Muscle layer of duodenum (tissue), 2 donors: ENCODE results near the gene LNPK.
"Not testable (repeated sequence)": the region's sequence is repeated elsewhere in the genome, so short reads cannot be mapped to it uniquely, and the experiment has no call there.

Experiments
- H3K27ac ChIP-seq: one replicate; pipeline ENCODE4 v1.7.0; 2013; ENCODE audit warnings: mild to moderate bottlenecking, low read length
- H3K27me3 ChIP-seq: one replicate; pipeline ENCODE4 v1.7.0; 2013; ENCODE audit warnings: low read depth, mild to moderate bottlenecking, control low read depth, low read length
- H3K36me3 ChIP-seq, 2 donors: one replicate each; pipeline ENCODE4 v1.7.0; 2013; ENCODE audit warnings: low read length in 2 of 2, control low read depth in 1 of 2, mild to moderate bottlenecking in 1 of 2; ENCODE audit not compliant: insufficient read depth in 2 of 2, control insufficient read depth in 1 of 2
- H3K4me1 ChIP-seq, 2 donors: one replicate each; pipeline ENCODE4 v1.7.0; 2013; ENCODE audit warnings: low read length in 2 of 2, mild to moderate bottlenecking in 2 of 2, control low read depth in 1 of 2, moderate library complexity in 1 of 2; ENCODE audit not compliant: insufficient read depth in 2 of 2, control insufficient read depth in 1 of 2
- H3K4me3 ChIP-seq, 2 donors: one replicate each; pipeline ENCODE4 v1.7.0; 2013; ENCODE audit warnings: low read length in 2 of 2, low read depth in 1 of 2, mild to moderate bottlenecking in 1 of 2
- H3K9me3 ChIP-seq, 2 donors: one replicate each; pipeline ENCODE4 v1.7.0; 2013; ENCODE audit warnings: low read length in 2 of 2, control low read depth in 1 of 2, mild to moderate bottlenecking in 1 of 2; ENCODE audit not compliant: control insufficient read depth in 1 of 2
- donor health status: healthy.

The LNPK gene

GRCh38 chr2:175935289-175936181 is 66.5 kb downstream of the LNPK start:
- Histone ChIP-seq H3K27me3 (no peaks in the 10 kb centered on the region), H3K27ac (no peak overlapping the region), H3K4me1 (no peaks in the 10 kb centered on the region), H3K36me3 (peaks cover 11 to 14% of the 10 kb centered on the region in 2 donors), H3K9me3 (no peaks in the 10 kb centered on the region), H3K4me3 (no peak overlapping the region)

- H3K4me1 ChIP-seq: no peaks in the 10 kb centered on the region
- H3K36me3 ChIP-seq: peaks cover 7 to 10% of the 10 kb centered on the region in 2 donors
- H3K9me3 ChIP-seq: no peaks in the 10 kb centered on the region
- H3K4me3 ChIP-seq: no peak overlapping the region
- no peak overlapping the region for H3K27ac ChIP-seq
- H3K27me3 ChIP-seq: no peaks in the 10 kb centered on the region
These were observed 69.4 kb downstream of the LNPK start for GRCh38 chr2:175932675-175933074.

DNA sequence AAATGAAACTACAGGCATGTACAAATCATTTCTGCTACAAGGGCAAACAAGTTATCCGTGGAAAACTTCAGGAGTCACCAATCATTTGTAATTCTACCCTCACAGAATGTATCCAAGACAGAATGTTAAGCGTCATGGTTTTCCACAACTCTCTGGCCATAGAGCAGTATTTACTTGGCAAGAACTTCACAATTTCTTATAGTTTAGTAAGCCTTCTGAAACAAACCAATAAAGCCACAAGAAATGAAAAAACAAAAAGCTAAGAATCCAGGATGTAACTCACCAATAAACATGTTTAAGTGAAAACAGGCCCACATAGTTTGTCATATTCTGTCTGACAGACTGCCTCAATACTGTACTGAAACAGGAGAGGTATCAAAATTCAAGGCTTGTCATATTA is 70.3 kb downstream of the LNPK start:
- no peaks in the 10 kb centered on the region for H3K9me3 ChIP-seq
- peaks cover 7 to 10% of the 10 kb centered on the region in 2 donors for H3K36me3 ChIP-seq
- H3K4me3 ChIP-seq: no peak overlapping the region
- no peaks in the 10 kb centered on the region for H3K4me1 ChIP-seq
- H3K27ac ChIP-seq: no peak overlapping the region
- H3K27me3 ChIP-seq: no peaks in the 10 kb centered on the region

DNA sequence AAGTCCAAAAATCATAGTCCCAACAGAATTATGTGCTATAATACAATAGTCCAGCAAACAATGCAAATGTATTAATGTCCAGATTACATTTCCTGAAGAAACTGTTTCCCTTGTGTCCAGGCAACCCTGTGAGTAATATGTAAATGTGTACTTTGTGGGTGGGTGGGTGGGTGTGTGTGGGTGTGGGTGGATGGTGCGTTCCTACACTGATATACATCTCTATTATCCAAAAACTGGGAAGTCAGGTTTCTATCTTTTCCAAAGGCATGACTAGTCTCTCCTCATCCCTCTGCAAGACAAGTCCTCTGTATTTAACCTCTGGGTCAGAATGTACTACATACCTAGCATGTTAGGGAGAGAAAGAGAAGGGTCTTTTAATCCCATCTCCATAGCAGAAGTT is 71.6 kb downstream of the LNPK start:
- Histone ChIP-seq H3K36me3 (peaks cover 3 to 16% of the 10 kb centered on the region in 2 donors), H3K9me3 (no peaks in the 10 kb centered on the region), H3K4me3 (no peak overlapping the region), H3K27me3 (no peaks in the 10 kb centered on the region), H3K4me1 (no peaks in the 10 kb centered on the region), H3K27ac (no peak overlapping the region)

- H3K4me3 ChIP-seq: no peak overlapping the region
- peaks cover 0 to 16% of the 10 kb centered on the region in 2 donors for H3K36me3 ChIP-seq
- H3K27me3 ChIP-seq: no peaks in the 10 kb centered on the region
- no peaks in the 10 kb centered on the region for H3K4me1 ChIP-seq
- no peak overlapping the region for H3K27ac ChIP-seq
- no peaks in the 10 kb centered on the region for H3K9me3 ChIP-seq
These were observed 72.2 kb downstream of the LNPK start for GRCh38 chr2:175929850-175930249.

GRCh38 chr2:175926272-175926671 is 75.8 kb downstream of the LNPK start:
- Histone ChIP-seq H3K36me3 (peaks cover 0 to 16% of the 10 kb centered on the region in 2 donors), H3K9me3 (no peaks in the 10 kb centered on the region), H3K4me1 (no peaks in the 10 kb centered on the region), H3K27me3 (no peaks in the 10 kb centered on the region), H3K4me3 (no peak overlapping the region), H3K27ac (no peak overlapping the region)

GRCh38 chr2:175922160-175922559 is 79.9 kb downstream of the LNPK start:
- Histone ChIP-seq H3K9me3 (no peaks in the 10 kb centered on the region), H3K27ac (no peak overlapping the region), H3K4me1 (no peaks in the 10 kb centered on the region), H3K36me3 (peaks cover 0 to 6% of the 10 kb centered on the region in 2 donors), H3K27me3 (no peaks in the 10 kb centered on the region), H3K4me3 (no peak overlapping the region)

GRCh38 chr2:175918935-175919334 is 83.1 kb downstream of the LNPK start:
- H3K36me3 ChIP-seq: no peaks in the 10 kb centered on the region
- H3K4me3 ChIP-seq: no peak overlapping the region
- H3K27me3 ChIP-seq: no peaks in the 10 kb centered on the region
- no peaks in the 10 kb centered on the region for H3K9me3 ChIP-seq
- H3K27ac ChIP-seq: no peak overlapping the region
- no peaks in the 10 kb centered on the region for H3K4me1 ChIP-seq

GRCh38 chr2:175914846-175915245 is 87.2 kb downstream of the LNPK start:
- Histone ChIP-seq H3K4me3 (no peak overlapping the region), H3K36me3 (no peaks in the 10 kb centered on the region), H3K27me3 (no peaks in the 10 kb centered on the region), H3K9me3 (no peaks in the 10 kb centered on the region), H3K4me1 (no peaks in the 10 kb centered on the region), H3K27ac (no peak overlapping the region)

DNA sequence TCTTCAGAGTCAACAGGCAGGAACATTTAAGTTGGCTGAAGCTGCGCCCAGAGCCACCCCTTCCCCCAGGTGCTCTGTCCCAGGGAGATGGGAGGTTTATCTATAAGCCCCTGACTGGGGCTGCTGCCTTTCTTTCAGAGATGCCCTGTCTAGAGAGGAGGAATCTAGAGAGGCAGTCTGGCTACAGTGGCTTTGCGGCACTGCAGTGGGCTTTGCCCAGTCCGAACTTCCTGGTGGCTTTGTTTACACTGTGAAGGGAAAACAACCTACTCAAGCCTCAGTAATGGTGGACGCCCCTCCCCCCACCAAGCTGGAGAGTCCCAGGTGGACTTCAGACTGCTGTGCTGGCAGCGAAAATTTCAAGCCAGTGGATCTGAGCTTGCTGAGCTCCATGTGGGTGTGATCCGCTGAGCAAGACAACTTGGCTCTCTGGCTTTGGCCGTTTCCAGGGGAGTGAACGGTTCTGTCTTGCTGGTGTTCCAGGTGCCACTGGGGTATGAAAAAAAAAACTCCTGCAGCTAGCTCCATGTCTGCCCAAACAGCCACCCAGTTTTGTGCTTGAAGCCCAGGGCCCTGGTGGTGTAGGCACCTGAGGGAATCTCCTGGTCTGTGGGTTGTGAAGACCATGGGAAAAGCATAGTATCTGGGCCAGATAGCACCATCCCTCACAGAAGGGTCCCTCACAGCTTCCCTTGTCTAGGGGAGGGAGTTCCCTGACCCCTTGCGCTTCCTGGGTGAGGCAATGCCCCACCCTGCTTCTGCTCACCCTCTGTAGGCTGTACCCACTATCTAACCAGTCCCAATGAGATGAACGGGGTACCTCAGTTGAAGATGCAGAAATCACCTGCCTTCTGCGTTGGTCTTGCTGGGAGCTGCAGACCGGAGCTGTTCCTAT is 88.0 kb downstream of the LNPK start:
- not testable (repeated sequence) for H3K27me3 ChIP-seq, H3K9me3 ChIP-seq, H3K36me3 ChIP-seq, H3K4me1 ChIP-seq, H3K27ac ChIP-seq, H3K4me3 ChIP-seq

- H3K9me3 ChIP-seq, H3K36me3 ChIP-seq, H3K27ac ChIP-seq, H3K27me3 ChIP-seq, H3K4me3 ChIP-seq, H3K4me1 ChIP-seq: not testable (repeated sequence)
These were observed 88.8 kb downstream of the LNPK start for GRCh38 chr2:175913267-175913666.
